Spinal cord (tissue), 10 donors: ENCODE results near the gene MLXIP. TPM values are rescaled to one million over a fixed set of nuclear protein-coding genes. Genes with fewer than 3 reads are reported as not detected.

Experiments used
- DNase-seq, 6 donors: peaks; one replicate each; pipeline versions ENCODE4 v3.0.0 to v3.0.0-alpha.2; 2013 to 2015; ENCODE audit warnings: low spot score in 6 of 6, low read depth in 4 of 6
- H3K27ac ChIP-seq: one replicate; pipeline ENCODE4 v1.5.1; 2013; ENCODE audit warnings: low read depth, low read length, control low read depth
- H3K27me3 ChIP-seq: one replicate; pipeline ENCODE4 v1.6.1; 2013; ENCODE audit warnings: low read length; ENCODE audit not compliant: control insufficient read depth, insufficient read depth
- H3K36me3 ChIP-seq: one replicate; pipeline ENCODE4 v1.6.1; 2013; ENCODE audit warnings: low read length; ENCODE audit not compliant: control insufficient read depth, insufficient read depth
- H3K4me1 ChIP-seq: one replicate; pipeline ENCODE4 v1.6.1; 2013; ENCODE audit warnings: low read length; ENCODE audit not compliant: control insufficient read depth, insufficient read depth
- H3K4me3 ChIP-seq: one replicate; pipeline ENCODE4 v1.5.1; 2013; ENCODE audit warnings: low read depth, low read length, control low read depth
- H3K9me3 ChIP-seq: one replicate; pipeline ENCODE4 v1.6.1; 2013; ENCODE audit warnings: low read length; ENCODE audit not compliant: control insufficient read depth, insufficient read depth
- WGBS: methylation state at CpG from one replicate; pipeline ENCODE4 v1.1.5; 2013; ENCODE audit warnings: missing lambda C conversion rate; ENCODE audit not compliant: insufficient coverage; 5-methylcytosine and 5-hydroxymethylcytosine counted together
- polyA plus RNA-seq, 2 donors: library from polyadenylated mRNA; unstranded; fragments of 120-200 nt; gene quantifications; one replicate each; pipeline ENCODE4 v1.2.1, GENCODE V29; 2013; ENCODE audit not compliant: insufficient read length in 2 of 2
- total RNA-seq, 2 donors: library from RNA; depleted of rRNA in 1 of 2; stranded (reverse); fragments of 120-200 nt in 1 of 2; fragments of >200 nt in 1 of 2; gene quantifications; one replicate each; pipeline versions ENCODE4 v1.2.3 to v1.2.4, GENCODE V29; 2013 to 2014
- donor health status: healthy.

The MLXIP gene
- total and polyA plus RNA-seq, 4 donors: 10.3 to 46.6 (median 24.1) TPM

- H3K4me1 ChIP-seq: peaks cover 37% of the 10 kb centered on the region
- H3K9me3 ChIP-seq: no peaks in the 10 kb centered on the region
- H3K4me3 ChIP-seq: no peak overlapping the region
- no peaks in the 10 kb centered on the region for H3K27me3 ChIP-seq
- 98% methylated on average over 5 of the region's 5 CpGs for WGBS
- peaks cover 15% of the 10 kb centered on the region for H3K36me3 ChIP-seq
- H3K27ac ChIP-seq: no peak overlapping the region
- no peak for DNase-seq
Observed at GRCh38 chr12:122094137-122094734, 15.7 kb downstream of the MLXIP start.

GRCh38 chr12:122094735-122095631 lies 16.4 kb downstream of the MLXIP start:
- H3K27ac ChIP-seq: no peak overlapping the region

GRCh38 chr12:122096014-122096413 lies 17.5 kb downstream of the MLXIP start:
- peaks cover 45% of the 10 kb centered on the region for H3K4me1 ChIP-seq
- no peaks in the 10 kb centered on the region for H3K9me3 ChIP-seq
- no peak overlapping the region for H3K4me3 ChIP-seq
- H3K36me3 ChIP-seq: peaks cover 16% of the 10 kb centered on the region
- no peaks in the 10 kb centered on the region for H3K27me3 ChIP-seq
- no peak overlapping the region for H3K27ac ChIP-seq
- DNase-seq: no peak
- 67% methylated on average over 3 of the region's 9 CpGs for WGBS

More at GRCh38 chr12:122094735-122095631, 16.4 kb downstream of the MLXIP start:
- DNase-seq: peak in 2 of 6 donors; percentile 38 to 51
- Histone ChIP-seq H3K27me3 (no peaks in the 10 kb centered on the region), H3K9me3 (no peaks in the 10 kb centered on the region), H3K4me1 (peaks cover 45% of the 10 kb centered on the region), H3K36me3 (peaks cover 16% of the 10 kb centered on the region), H3K4me3 (no peak overlapping the region)
- WGBS: 66% methylated on average over 6 of the region's 10 CpGs

- Histone ChIP-seq H3K9me3 (no peaks in the 10 kb centered on the region), H3K4me3 (no peak overlapping the region), H3K27me3 (no peaks in the 10 kb centered on the region), H3K36me3 (peaks cover 16% of the 10 kb centered on the region), H3K27ac (peak overlapping the region; percentile 7), H3K4me1 (peaks cover 45% of the 10 kb centered on the region)
- WGBS: 83% methylated on average over 20 of the region's 20 CpGs
- no peak for DNase-seq
Observed at GRCh38 chr12:122096591-122097149, 18.1 kb downstream of the MLXIP start.

- no peaks in the 10 kb centered on the region for H3K27me3 ChIP-seq
- H3K4me3 ChIP-seq: no peak overlapping the region
- peaks cover 16% of the 10 kb centered on the region for H3K36me3 ChIP-seq
- H3K27ac ChIP-seq: peak overlapping the region; percentile 85
- H3K4me1 ChIP-seq: peaks cover 45% of the 10 kb centered on the region
- 53% methylated on average over 2 of the region's 2 CpGs for WGBS
- no peak for DNase-seq
- H3K9me3 ChIP-seq: no peaks in the 10 kb centered on the region
Observed at GRCh38 chr12:122097584-122097926, 19.0 kb downstream of the MLXIP start.

GRCh38 chr12:122097927-122098756 lies 19.6 kb downstream of the MLXIP start:
- DNase-seq: peak in 3 of 6 donors; percentile 61 to 82 (median 79)
- H3K27me3 ChIP-seq: no peaks in the 10 kb centered on the region
- H3K27ac ChIP-seq: peak overlapping the region; percentile 85
- peaks cover 15% of the 10 kb centered on the region for H3K36me3 ChIP-seq
- 32% methylated on average over 7 of the region's 10 CpGs for WGBS
- H3K9me3 ChIP-seq: no peaks in the 10 kb centered on the region
- peaks cover 45% of the 10 kb centered on the region for H3K4me1 ChIP-seq
- no peak overlapping the region for H3K4me3 ChIP-seq

GRCh38 chr12:122099280-122099749 lies 20.8 kb downstream of the MLXIP start:
- Histone ChIP-seq H3K27me3 (no peaks in the 10 kb centered on the region), H3K36me3 (peaks cover 8% of the 10 kb centered on the region), H3K9me3 (no peaks in the 10 kb centered on the region), H3K4me3 (no peak overlapping the region), H3K27ac (no peak overlapping the region), H3K4me1 (peaks cover 43% of the 10 kb centered on the region)
- DNase-seq: no peak
- 73% methylated on average over 5 of the region's 6 CpGs for WGBS

- no peak for DNase-seq
- Histone ChIP-seq H3K4me1 (peaks cover 43% of the 10 kb centered on the region), H3K27me3 (no peaks in the 10 kb centered on the region), H3K27ac (no peak overlapping the region), H3K4me3 (no peak overlapping the region), H3K36me3 (peaks cover 3% of the 10 kb centered on the region), H3K9me3 (no peaks in the 10 kb centered on the region)
- 72% methylated on average over 2 of the region's 3 CpGs for WGBS
Observed at GRCh38 chr12:122099856-122100255, 21.3 kb downstream of the MLXIP start.

GRCh38 chr12:122100568-122100967 lies 22.0 kb downstream of the MLXIP start:
- WGBS: no CpG with 5 or more reads among the region's 1 CpG
- Histone ChIP-seq H3K4me1 (peaks cover 39% of the 10 kb centered on the region), H3K27me3 (no peaks in the 10 kb centered on the region), H3K4me3 (no peak overlapping the region), H3K27ac (no peak overlapping the region), H3K36me3 (peaks cover 2% of the 10 kb centered on the region), H3K9me3 (no peaks in the 10 kb centered on the region)
- peak in 1 of 6 donors; percentile 42 for DNase-seq
